GM12878 (cell line): Measurements from ENCODE around the gene PLEKHG1. TPM values are rescaled to one million over a fixed set of nuclear protein-coding genes. Genes with fewer than 3 reads are reported as not detected.

Source experiments
- ATAC-seq: fragments of 200-7000 bp; cut with Tn5 transposase; 3 replicates; pipeline ENCODE4 v1.9.1; 2020; ENCODE audit warnings: mild to moderate bottlenecking, moderate library complexity
- BruUV-seq: library from RNA; stranded (reverse); fragments of 400-500 nt; replicated peaks from 2 replicates; lab custom pipeline; 2021; lab: Mats Ljungman, UMichigan
- CTCF ChIA-PET: fragments of 300-600 bp; sonication (Branson Sonifier 250); formaldehyde crosslinking; extraction: SDS; loops from one replicate; lab custom pipeline; 2021; ENCODE audit warnings: inconsistent platforms; lab: Yijun Ruan, JAX
- POLR2A ChIA-PET: fragments of 350-600 bp; formaldehyde crosslinking; extraction: SDS; loops from one replicate; lab custom pipeline; 2021; ENCODE audit warnings: inconsistent platforms; lab: Charles Lee
- RAD21 ChIA-PET: fragments of 300-600 bp; sonication (Branson Sonifier 250); formaldehyde crosslinking; loops from one replicate; lab custom pipeline; 2023; ENCODE audit warnings: antibody characterized with exemption; ENCODE audit not compliant: unreplicated experiment; lab: Charles Lee
- SMC1A ChIA-PET: fragments of 300-600 bp; sonication (Branson Sonifier 250); formaldehyde crosslinking; loops from one replicate; lab custom pipeline; 2023; ENCODE audit not compliant: unreplicated experiment, uncharacterized antibody; lab: Charles Lee
- DNase-seq: peaks from one replicate; pipeline ENCODE4 v3.0.0-alpha.2; 2011; ENCODE audit warnings: low read depth, low spot score
- FAIRE-seq: peaks from 3 replicates; lab custom pipeline; 2011; peaks lifted over from hg19 to GRCh38; lab: Jason Lieb, UNC
- H2AFZ ChIP-seq: 2 replicates; pipeline ENCODE4 v1.6.0; 2011; ENCODE audit warnings: low read depth, low read length, control low read depth; ENCODE audit not compliant: control insufficient read depth
- H3K27ac ChIP-seq: 2 replicates; pipeline ENCODE4 v1.5.1; 2011; ENCODE audit warnings: control low read depth; ENCODE audit not compliant: control insufficient read depth, insufficient read depth
- H3K27me3 ChIP-seq, 2 experiments: replicated peaks in 1 of 2; 2 replicates each; pipeline versions ENCODE4 v1.6.0 to v1.6.1; 2011; ENCODE audit warnings: low read length in 1 of 2; ENCODE audit not compliant: control insufficient read depth in 2 of 2, insufficient read depth in 2 of 2
- H3K36me3 ChIP-seq, 2 experiments: 2 replicates each; pipeline ENCODE4 v1.5.1; 2011; ENCODE audit warnings: low read length in 1 of 2; ENCODE audit not compliant: control insufficient read depth in 2 of 2, insufficient read depth in 2 of 2
- H3K4me1 ChIP-seq: 2 replicates; pipeline ENCODE4 v1.6.1; 2011; ENCODE audit warnings: mild to moderate bottlenecking, low read length, moderate library complexity, mixed read lengths; ENCODE audit not compliant: control insufficient read depth, insufficient read depth
- H3K4me2 ChIP-seq: 2 replicates; pipeline ENCODE4 v1.6.0; 2011; ENCODE audit warnings: control low read depth; ENCODE audit not compliant: control insufficient read depth, insufficient read depth
- H3K4me3 ChIP-seq: fragments of 200-600 bp; sonication (generic); 2 replicates; pipeline ENCODE4 v1.5.1; 2016
- H3K79me2 ChIP-seq: 2 replicates; pipeline ENCODE4 v1.6.0; 2011; ENCODE audit warnings: low read length; ENCODE audit not compliant: control insufficient read depth, insufficient read depth
- H3K9ac ChIP-seq: 2 replicates; pipeline ENCODE4 v1.8.0; 2011; ENCODE audit warnings: low read length, control low read depth, mixed read lengths; ENCODE audit not compliant: control insufficient read depth, insufficient read depth
- H3K9me3 ChIP-seq: replicated peaks from 3 replicates; pipeline ENCODE4 v1.5.1; 2011; ENCODE audit warnings: mild to moderate bottlenecking, low read length; ENCODE audit not compliant: control insufficient read depth, insufficient read depth
- H4K20me1 ChIP-seq: 2 replicates; pipeline ENCODE4 v1.6.0; 2011; ENCODE audit not compliant: control insufficient read depth, insufficient read depth
- BMI1 ChIP-seq: fragments of 450-650 bp; IDR thresholded peaks from 2 replicates; pipeline ENCODE4 v1.6.1; 2016; ENCODE audit warnings: mild to moderate bottlenecking, moderate library complexity, borderline replicate concordance
- ESRRA ChIP-seq: IDR thresholded peaks from 2 replicates; pipeline ENCODE4 v1.6.1; 2012; ENCODE audit warnings: mild to moderate bottlenecking, low read length, improper control_type of control experiment
- WGBS: methylation state at CpG from one replicate; pipeline ENCODE4 v1.1.6; 2016; ENCODE audit warnings: low lambda C conversion rate; ENCODE audit not compliant: insufficient replicate concordance, insufficient coverage; ENCODE audit errors: missing lambda C conversion rate; 5-methylcytosine and 5-hydroxymethylcytosine counted together
- in situ Hi-C: fragments of 300-500 bp; cut with MboI; formaldehyde crosslinking; loops from 9 replicates; pipeline ENCODE4 v1.14.3; 2018; ENCODE audit warnings: mixed read lengths
- intact Hi-C: fragments of 100-400 bp; cut with micrococcal nuclease; formaldehyde crosslinking; loops from one replicate; pipeline ENCODE4 v1.14.2; 2022; ENCODE audit not compliant: unreplicated experiment
- polyA plus RNA-seq, 11 experiments: library from polyadenylated mRNA; depleted of rRNA in 4 of 11; unstranded in 6 of 11; stranded (reverse) in 5 of 11; fragments of >200 nt; fragmentation: Nextera tagmentation in 4 of 11; fragmentation: Illumina TruSeq in 1 of 11; extraction: Ambion mirVana in 4 of 11; extraction: Trizol in 1 of 11; gene quantifications; 1 replicate in 1 of 11; 2 replicates in 10 of 11; pipeline versions ENCODE4 v1.2.1 to v1.2.3, GENCODE V29; 2011 to 2016; ENCODE audit warnings: inconsistent platforms in 2 of 11, missing spikeins in 2 of 11, low read depth in 1 of 11
- total RNA-seq, 4 experiments: library from RNA; depleted of rRNA in 3 of 4; stranded (reverse); fragments of >200 nt in 3 of 4; fragmentation: Illumina TruSeq in 1 of 4; extraction: Trizol in 1 of 4; gene quantifications; 2 replicates each; pipeline versions ENCODE4 v1.2.1 to v1.2.3, GENCODE V29; 2013 to 2021
- TF ChIP-seq, protein P1 (sequence below): fragments of 450-650 bp; IDR thresholded peaks from 2 replicates; pipeline ENCODE4 v1.6.1; 2017; ENCODE audit warnings: mild to moderate bottlenecking, low read depth, inconsistent platforms; ENCODE audit not compliant: poor library complexity, severe bottlenecking
- TF ChIP-seq, protein P2 (sequence below): fragments of 450-650 bp; IDR thresholded peaks from 2 replicates; pipeline ENCODE4 v1.6.1; 2017; ENCODE audit warnings: mild to moderate bottlenecking, moderate library complexity

The PLEKHG1 gene
- total and polyA plus RNA-seq, 10 of the 15 experiments (the other 5 are each of a cell fraction or from before 2014, with no cell fraction given), result 0.77 to 17.2 (median 4.9) TPM

- no peak for TF ChIP-seq ESRRA
- TF ChIP-seq, protein P1, sequence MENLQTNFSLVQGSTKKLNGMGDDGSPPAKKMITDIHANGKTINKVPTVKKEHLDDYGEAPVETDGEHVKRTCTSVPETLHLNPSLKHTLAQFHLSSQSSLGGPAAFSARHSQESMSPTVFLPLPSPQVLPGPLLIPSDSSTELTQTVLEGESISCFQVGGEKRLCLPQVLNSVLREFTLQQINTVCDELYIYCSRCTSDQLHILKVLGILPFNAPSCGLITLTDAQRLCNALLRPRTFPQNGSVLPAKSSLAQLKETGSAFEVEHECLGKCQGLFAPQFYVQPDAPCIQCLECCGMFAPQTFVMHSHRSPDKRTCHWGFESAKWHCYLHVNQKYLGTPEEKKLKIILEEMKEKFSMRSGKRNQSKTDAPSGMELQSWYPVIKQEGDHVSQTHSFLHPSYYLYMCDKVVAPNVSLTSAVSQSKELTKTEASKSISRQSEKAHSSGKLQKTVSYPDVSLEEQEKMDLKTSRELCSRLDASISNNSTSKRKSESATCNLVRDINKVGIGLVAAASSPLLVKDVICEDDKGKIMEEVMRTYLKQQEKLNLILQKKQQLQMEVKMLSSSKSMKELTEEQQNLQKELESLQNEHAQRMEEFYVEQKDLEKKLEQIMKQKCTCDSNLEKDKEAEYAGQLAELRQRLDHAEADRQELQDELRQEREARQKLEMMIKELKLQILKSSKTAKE, result no peak
These were observed 49.4 kb upstream of the PLEKHG1 start (continued) for GRCh38 chr6:150550244-150550643.

GRCh38 chr6:150557043-150557599 lies 42.6 kb upstream of the PLEKHG1 start:
- no peak for DNase-seq
- Histone ChIP-seq H3K9me3 (peaks cover 1% of the 10 kb centered on the region; the same call in 1 of the 3 replicates), H3K36me3 (no peaks in the 10 kb centered on the region), H3K9ac (no peak overlapping the region), H3K27me3 (no peaks in the 10 kb centered on the region; a peak in 3 of 4 replicates), H3K27ac (no peak overlapping the region), H3K4me2 (no peak overlapping the region), H4K20me1 (no peaks in the 10 kb centered on the region), H3K4me3 (no peak overlapping the region), H3K79me2 (no peaks in the 10 kb centered on the region), H2AFZ (no peak overlapping the region), H3K4me1 (no peaks in the 10 kb centered on the region)
- RAD21 ChIA-PET, result no interaction called here
- 19% methylated on average over 5 of the region's 5 CpGs for WGBS
- intact Hi-C loops, result no loop called here
- SMC1A ChIA-PET, result no interaction called here
- no peak for FAIRE-seq
- ATAC-seq, result no peak
- POLR2A ChIA-PET, result no interaction called here
- peak; percentile 44; the same call in 1 of the 2 replicates for TF ChIP-seq BMI1
- TF ChIP-seq, protein P2, sequence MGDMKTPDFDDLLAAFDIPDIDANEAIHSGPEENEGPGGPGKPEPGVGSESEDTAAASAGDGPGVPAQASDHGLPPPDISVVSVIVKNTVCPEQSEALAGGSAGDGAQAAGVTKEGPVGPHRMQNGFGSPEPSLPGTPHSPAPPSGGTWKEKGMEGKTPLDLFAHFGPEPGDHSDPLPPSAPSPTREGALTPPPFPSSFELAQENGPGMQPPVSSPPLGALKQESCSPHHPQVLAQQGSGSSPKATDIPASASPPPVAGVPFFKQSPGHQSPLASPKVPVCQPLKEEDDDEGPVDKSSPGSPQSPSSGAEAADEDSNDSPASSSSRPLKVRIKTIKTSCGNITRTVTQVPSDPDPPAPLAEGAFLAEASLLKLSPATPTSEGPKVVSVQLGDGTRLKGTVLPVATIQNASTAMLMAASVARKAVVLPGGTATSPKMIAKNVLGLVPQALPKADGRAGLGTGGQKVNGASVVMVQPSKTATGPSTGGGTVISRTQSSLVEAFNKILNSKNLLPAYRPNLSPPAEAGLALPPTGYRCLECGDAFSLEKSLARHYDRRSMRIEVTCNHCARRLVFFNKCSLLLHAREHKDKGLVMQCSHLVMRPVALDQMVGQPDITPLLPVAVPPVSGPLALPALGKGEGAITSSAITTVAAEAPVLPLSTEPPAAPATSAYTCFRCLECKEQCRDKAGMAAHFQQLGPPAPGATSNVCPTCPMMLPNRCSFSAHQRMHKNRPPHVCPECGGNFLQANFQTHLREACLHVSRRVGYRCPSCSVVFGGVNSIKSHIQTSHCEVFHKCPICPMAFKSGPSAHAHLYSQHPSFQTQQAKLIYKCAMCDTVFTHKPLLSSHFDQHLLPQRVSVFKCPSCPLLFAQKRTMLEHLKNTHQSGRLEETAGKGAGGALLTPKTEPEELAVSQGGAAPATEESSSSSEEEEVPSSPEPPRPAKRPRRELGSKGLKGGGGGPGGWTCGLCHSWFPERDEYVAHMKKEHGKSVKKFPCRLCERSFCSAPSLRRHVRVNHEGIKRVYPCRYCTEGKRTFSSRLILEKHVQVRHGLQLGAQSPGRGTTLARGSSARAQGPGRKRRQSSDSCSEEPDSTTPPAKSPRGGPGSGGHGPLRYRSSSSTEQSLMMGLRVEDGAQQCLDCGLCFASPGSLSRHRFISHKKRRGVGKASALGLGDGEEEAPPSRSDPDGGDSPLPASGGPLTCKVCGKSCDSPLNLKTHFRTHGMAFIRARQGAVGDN, result no peak
- BruUV-seq, result no TSS peak
- CTCF ChIA-PET, result interaction anchor here (1.3 kb wide), 1 partner anchor 14 kb away, joined by 3 read pairs; no protein-coding TSS in a partner anchor
- in situ Hi-C loops, result no loop called here
